OCI-LY3 (cell line): ENCODE results near the gene DNAAF8.

Source experiments
- H2AFZ ChIP-seq: fragments of 200-600, 300-600 bp; shearing (Covaris generic); 2 replicates; pipeline ENCODE4 v1.6.0; 2014; ENCODE audit warnings: antibody characterized with exemption, low read depth, low read length
- H3K27ac ChIP-seq: fragments of 200-600, 300-600 bp; sonication (generic); 2 replicates; pipeline ENCODE4 v1.5.1; 2014; ENCODE audit warnings: mild to moderate bottlenecking, low read length, moderate library complexity, mixed read lengths
- H3K27me3 ChIP-seq: fragments of 200-600, 300-600 bp; sonication (generic); 2 replicates; pipeline ENCODE4 v1.6.1; 2014; ENCODE audit warnings: low read depth, low read length, mixed read lengths
- H3K36me3 ChIP-seq: fragments of 200-600, 300-600 bp; sonication (generic); replicated peaks from 2 replicates; pipeline ENCODE3; 2014; ENCODE audit warnings: low read depth, low read length, mixed read lengths
- H3K4me1 ChIP-seq: fragments of 300-600, 200-600 bp; sonication (generic); 2 replicates; pipeline ENCODE4 v1.6.1; 2014; ENCODE audit warnings: low read length, mixed read lengths
- H3K4me2 ChIP-seq: fragments of 200-600, 300-600 bp; sonication (generic); 2 replicates; pipeline ENCODE4 v1.6.1; 2014; ENCODE audit warnings: low read length, mixed read lengths
- H3K4me3 ChIP-seq: fragments of 300-600, 200-600 bp; sonication (generic); 2 replicates; pipeline ENCODE4 v1.5.1; 2014; ENCODE audit warnings: antibody characterized with exemption, mild to moderate bottlenecking, low read length, moderate library complexity
- H3K79me2 ChIP-seq: fragments of 300-600, 200-600 bp; shearing (Covaris generic); 2 replicates; pipeline ENCODE4 v1.6.1; 2014; ENCODE audit warnings: mild to moderate bottlenecking, low read length, mixed read lengths
- H3K9ac ChIP-seq: fragments of 300-600, 200-600 bp; shearing (Covaris generic); 2 replicates; pipeline ENCODE4 v1.6.0; 2014; ENCODE audit warnings: mild to moderate bottlenecking, low read length, moderate library complexity
- H3K9me3 ChIP-seq: fragments of 200-600, 300-600 bp; shearing (Covaris generic); 2 replicates; pipeline ENCODE4 v1.6.1; 2014; ENCODE audit warnings: low read length, mixed read lengths; ENCODE audit not compliant: insufficient read depth
- H4K20me1 ChIP-seq: fragments of 200-600, 300-600 bp; sonication (generic); 2 replicates; pipeline ENCODE4 v1.6.1; 2016; ENCODE audit warnings: low read length, mixed read lengths; ENCODE audit not compliant: insufficient read depth
- EZH2phosphoT487 ChIP-seq: fragments of 200-600 bp; shearing (Covaris generic); IDR thresholded peaks from 2 replicates; pipeline ENCODE4 v1.6.1; 2018; ENCODE audit warnings: antibody characterized with exemption, mixed run types, low read depth
- TF ChIP-seq, protein P1 (sequence below): fragments of 200-600, 300-600 bp; sonication (generic); IDR thresholded peaks from 2 replicates; pipeline ENCODE4 v1.5.1; 2014; ENCODE audit warnings: antibody characterized with exemption, low read length, low read depth

DNAAF8 gene

GRCh38 chr16:4747906-4748681 lies 13.8 kb downstream of the DNAAF8 start:
- Histone ChIP-seq H3K27ac (peak overlapping the region; percentile 28; the same call in 1 of the 2 replicates), H3K4me2 (no peak overlapping the region), H3K27me3 (no peaks in the 10 kb centered on the region), H3K4me1 (peaks cover 38% of the 10 kb centered on the region), H3K4me3 (no peak overlapping the region), H3K9me3 (no peaks in the 10 kb centered on the region), H2AFZ (no peak overlapping the region), H4K20me1 (no peaks in the 10 kb centered on the region), H3K36me3 (peaks cover 6% of the 10 kb centered on the region), H3K79me2 (no peaks in the 10 kb centered on the region), H3K9ac (no peak overlapping the region)
- TF ChIP-seq, protein P1, sequence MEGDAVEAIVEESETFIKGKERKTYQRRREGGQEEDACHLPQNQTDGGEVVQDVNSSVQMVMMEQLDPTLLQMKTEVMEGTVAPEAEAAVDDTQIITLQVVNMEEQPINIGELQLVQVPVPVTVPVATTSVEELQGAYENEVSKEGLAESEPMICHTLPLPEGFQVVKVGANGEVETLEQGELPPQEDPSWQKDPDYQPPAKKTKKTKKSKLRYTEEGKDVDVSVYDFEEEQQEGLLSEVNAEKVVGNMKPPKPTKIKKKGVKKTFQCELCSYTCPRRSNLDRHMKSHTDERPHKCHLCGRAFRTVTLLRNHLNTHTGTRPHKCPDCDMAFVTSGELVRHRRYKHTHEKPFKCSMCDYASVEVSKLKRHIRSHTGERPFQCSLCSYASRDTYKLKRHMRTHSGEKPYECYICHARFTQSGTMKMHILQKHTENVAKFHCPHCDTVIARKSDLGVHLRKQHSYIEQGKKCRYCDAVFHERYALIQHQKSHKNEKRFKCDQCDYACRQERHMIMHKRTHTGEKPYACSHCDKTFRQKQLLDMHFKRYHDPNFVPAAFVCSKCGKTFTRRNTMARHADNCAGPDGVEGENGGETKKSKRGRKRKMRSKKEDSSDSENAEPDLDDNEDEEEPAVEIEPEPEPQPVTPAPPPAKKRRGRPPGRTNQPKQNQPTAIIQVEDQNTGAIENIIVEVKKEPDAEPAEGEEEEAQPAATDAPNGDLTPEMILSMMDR: no peak
- TF ChIP-seq EZH2phosphoT487: no peak

- Histone ChIP-seq H3K4me3 (no peak overlapping the region), H3K4me1 (peaks cover 31% of the 10 kb centered on the region), H3K36me3 (peaks cover 10% of the 10 kb centered on the region), H3K27ac (no peak overlapping the region), H3K4me2 (no peak overlapping the region), H3K9ac (no peak overlapping the region), H3K27me3 (no peaks in the 10 kb centered on the region), H3K9me3 (no peaks in the 10 kb centered on the region), H2AFZ (no peak overlapping the region), H4K20me1 (no peaks in the 10 kb centered on the region), H3K79me2 (no peaks in the 10 kb centered on the region)
- TF ChIP-seq, protein P1: no peak
- TF ChIP-seq EZH2phosphoT487: no peak
Observed at GRCh38 chr16:4748682-4749411, 14.5 kb downstream of the DNAAF8 start.

GRCh38 chr16:4749700-4750257 lies 15.4 kb downstream of the DNAAF8 start:
- H3K27me3 ChIP-seq: no peaks in the 10 kb centered on the region
- H3K79me2 ChIP-seq: no peaks in the 10 kb centered on the region
- no peaks in the 10 kb centered on the region for H4K20me1 ChIP-seq
- no peak overlapping the region for H3K4me3 ChIP-seq
- no peaks in the 10 kb centered on the region for H3K9me3 ChIP-seq
- peaks cover 22% of the 10 kb centered on the region for H3K4me1 ChIP-seq
- H3K27ac ChIP-seq: no peak overlapping the region
- TF ChIP-seq, protein P1: no peak
- TF ChIP-seq EZH2phosphoT487: no peak
- no peak overlapping the region for H3K9ac ChIP-seq
- H3K36me3 ChIP-seq: peaks cover 12% of the 10 kb centered on the region
- no peak overlapping the region for H2AFZ ChIP-seq
- H3K4me2 ChIP-seq: no peak overlapping the region

DNA sequence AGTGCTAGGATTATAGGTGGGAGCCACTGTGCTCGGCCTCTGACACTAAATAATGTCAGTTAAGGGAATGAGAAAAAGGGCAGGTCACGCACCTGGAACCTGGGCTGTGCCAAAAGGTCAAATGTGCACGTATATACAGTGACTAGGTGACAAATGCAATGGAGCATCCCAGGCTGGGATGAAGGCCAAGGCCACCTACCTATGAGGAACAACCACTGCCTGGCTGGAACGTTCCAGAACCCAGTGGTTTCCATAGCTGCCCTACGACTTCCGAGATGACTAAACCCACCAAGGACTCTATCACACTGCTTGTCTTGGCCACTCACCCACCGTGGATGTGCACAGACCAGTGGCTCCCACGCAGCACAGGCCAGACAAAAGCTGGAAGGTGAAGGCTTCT lies 16.6 kb downstream of the DNAAF8 start:
- Histone ChIP-seq H3K4me2 (no peak overlapping the region), H3K79me2 (no peaks in the 10 kb centered on the region), H3K27ac (no peak overlapping the region), H3K36me3 (peaks cover 21% of the 10 kb centered on the region), H3K9ac (no peak overlapping the region), H2AFZ (no peak overlapping the region), H3K9me3 (no peaks in the 10 kb centered on the region), H3K27me3 (no peaks in the 10 kb centered on the region), H3K4me1 (peaks cover 16% of the 10 kb centered on the region), H3K4me3 (no peak overlapping the region), H4K20me1 (no peaks in the 10 kb centered on the region)
- TF ChIP-seq, protein P1: no peak
- TF ChIP-seq EZH2phosphoT487: no peak
